Vagina (tissue), 2 donors: Measurements from ENCODE around the gene OR10AD1.

Source experiments
- POLR2A ChIP-seq, 2 donors: fragments of 450-650 bp; IDR thresholded peaks; one replicate each; pipeline ENCODE4 v1.6.1; 2017; ENCODE audit warnings: antibody characterized with exemption in 2 of 2, mild to moderate bottlenecking in 2 of 2, moderate library complexity in 2 of 2
- POLR2AphosphoS5 ChIP-seq, 2 donors: sonication (generic); formaldehyde crosslinking; IDR thresholded peaks; one replicate each; pipeline ENCODE4 v1.9.0; 2017; ENCODE audit warnings: antibody characterized with exemption in 2 of 2, mild to moderate bottlenecking in 2 of 2, low read depth in 1 of 2; ENCODE audit not compliant: insufficient read depth in 1 of 2
- TF ChIP-seq, protein P1 (sequence below), 3 experiments: fragments of 450-650 bp in 2 of 3; fragments of 200-600 bp in 1 of 3; sonication (generic) in 1 of 3; IDR thresholded peaks; one replicate each; pipeline ENCODE4 v1.5.1; 2017 to 2019; ENCODE audit warnings: antibody characterized with exemption in 3 of 3, mild to moderate bottlenecking in 2 of 3, moderate library complexity in 2 of 3

DNA sequence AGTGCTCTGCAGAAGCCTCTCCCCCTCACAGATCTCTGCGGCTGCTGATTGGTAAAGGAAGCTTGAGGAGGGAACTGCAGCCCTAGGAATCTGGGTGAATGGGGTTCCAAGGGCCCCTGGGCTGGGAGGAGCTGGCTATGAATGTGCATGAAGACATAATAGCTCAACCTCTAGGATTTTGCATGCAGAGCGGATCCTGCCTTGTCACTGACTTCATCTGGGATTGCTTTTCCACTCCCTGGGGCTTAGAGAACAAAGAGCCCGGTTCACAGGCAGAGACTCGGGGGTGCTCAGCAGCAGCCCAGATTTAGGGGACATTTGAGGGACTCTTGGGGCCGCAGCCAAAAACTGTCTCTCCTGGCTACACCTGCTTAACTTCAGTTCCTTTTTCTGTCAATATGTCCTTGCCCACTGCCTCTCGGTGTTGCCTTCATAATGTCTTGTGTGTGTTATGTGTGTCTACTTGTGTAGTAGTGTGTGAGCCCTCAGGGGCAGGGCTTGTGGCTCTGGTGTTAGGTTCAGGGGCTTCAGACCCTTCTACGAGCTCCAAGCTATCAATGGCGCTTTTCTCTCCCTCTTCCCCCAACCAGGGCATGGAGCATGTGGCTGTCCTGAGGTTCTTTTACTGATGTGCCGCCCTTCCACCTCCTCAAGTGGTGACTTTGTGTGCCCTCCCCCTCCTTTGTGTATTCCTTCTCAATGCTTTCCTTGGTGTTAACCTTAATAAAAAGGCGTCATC, 17.7 kb downstream of the OR10AD1 start:
- TF ChIP-seq, protein P1, sequence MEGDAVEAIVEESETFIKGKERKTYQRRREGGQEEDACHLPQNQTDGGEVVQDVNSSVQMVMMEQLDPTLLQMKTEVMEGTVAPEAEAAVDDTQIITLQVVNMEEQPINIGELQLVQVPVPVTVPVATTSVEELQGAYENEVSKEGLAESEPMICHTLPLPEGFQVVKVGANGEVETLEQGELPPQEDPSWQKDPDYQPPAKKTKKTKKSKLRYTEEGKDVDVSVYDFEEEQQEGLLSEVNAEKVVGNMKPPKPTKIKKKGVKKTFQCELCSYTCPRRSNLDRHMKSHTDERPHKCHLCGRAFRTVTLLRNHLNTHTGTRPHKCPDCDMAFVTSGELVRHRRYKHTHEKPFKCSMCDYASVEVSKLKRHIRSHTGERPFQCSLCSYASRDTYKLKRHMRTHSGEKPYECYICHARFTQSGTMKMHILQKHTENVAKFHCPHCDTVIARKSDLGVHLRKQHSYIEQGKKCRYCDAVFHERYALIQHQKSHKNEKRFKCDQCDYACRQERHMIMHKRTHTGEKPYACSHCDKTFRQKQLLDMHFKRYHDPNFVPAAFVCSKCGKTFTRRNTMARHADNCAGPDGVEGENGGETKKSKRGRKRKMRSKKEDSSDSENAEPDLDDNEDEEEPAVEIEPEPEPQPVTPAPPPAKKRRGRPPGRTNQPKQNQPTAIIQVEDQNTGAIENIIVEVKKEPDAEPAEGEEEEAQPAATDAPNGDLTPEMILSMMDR (IDR thresholded peaks at IDR 0.05) = no peak
- TF ChIP-seq POLR2A (IDR thresholded peaks at IDR 0.05) = no peak
- no peak for TF ChIP-seq POLR2AphosphoS5 (IDR thresholded peaks at IDR 0.05; ENCODE audit: insufficient read depth in 1 of 2, low read depth in 1 of 2)
